HG02571 (cell line): ENCODE data around the gene MS4A6A.
"Not testable (repeated sequence)": the region's sequence is repeated elsewhere in the genome, so short reads cannot be mapped to it uniquely, and the experiment has no call there.

Experiments used
- ATAC-seq: cut with Tn5 transposase; IDR thresholded peaks from one replicate; pipeline ENCODE4 v1.9.1; 2021; ENCODE audit warnings: mild to moderate bottlenecking, moderate library complexity; ENCODE audit not compliant: unreplicated experiment

The MS4A6A gene

DNA sequence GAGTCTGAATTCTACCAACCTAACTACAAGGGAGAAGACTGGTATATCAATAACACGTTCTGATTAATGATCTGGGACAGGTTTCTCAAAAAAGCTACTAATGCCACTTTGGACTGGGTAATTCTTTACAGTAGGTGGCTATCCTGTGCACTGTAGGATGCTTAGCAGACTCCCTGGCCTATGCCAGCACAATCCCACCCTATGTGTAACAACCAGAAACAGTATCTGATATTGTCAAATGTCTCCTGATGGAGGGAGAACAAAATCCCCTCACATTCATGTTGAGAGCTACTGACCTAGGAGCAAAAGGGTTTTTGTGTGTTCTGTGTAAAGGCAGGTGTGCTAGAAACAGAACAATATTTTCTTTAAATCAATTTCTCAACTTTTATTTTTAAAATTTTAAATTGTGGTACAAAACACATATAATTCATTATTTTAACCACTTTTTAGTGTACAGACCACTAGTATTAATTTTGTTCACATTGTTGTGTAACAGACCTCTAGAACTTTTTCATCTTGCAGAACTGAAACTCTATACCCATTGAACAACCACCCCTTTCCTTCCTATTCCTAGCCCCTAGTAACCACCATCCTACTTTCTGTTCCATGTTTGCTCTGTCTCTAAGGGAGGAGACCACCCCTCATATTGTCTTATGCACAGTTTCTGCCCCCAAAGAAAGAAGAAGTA is 2.1 kb upstream of the MS4A6A start:
- ATAC-seq: no peak

DNA sequence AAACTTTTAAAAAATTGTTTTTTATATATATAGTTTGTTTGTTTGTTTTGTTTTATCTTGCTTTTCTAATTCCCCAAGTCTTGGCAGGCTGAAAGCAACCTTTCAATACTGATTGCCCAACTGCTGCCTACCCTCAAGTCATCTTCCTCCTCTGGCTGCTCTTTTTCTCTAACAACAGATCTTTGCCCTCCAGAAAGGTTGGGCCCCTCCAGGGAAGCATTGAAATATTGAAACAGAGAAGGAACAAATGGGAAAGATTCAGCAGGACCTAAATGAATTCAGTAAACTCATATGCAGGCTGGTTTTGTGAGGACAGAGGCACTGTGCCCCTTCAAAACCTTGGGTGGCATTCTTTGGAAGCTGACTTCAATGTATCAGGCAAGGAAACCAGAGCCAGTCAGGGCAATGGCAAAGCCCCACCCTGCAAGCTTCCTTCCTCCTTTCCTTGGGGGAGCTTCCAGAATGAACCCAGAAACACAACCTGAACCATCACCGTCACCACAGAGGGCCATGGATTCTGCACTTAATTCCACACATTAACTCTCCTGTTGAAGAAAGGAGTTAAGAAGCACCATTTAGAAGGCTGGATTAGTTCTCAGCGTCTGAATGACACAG is 815 bp upstream of the MS4A6A start:
- no peak for ATAC-seq

- no peak for ATAC-seq
These were observed 7.0 kb downstream of the MS4A6A start for GRCh38 chr11:60175860-60176275.

DNA sequence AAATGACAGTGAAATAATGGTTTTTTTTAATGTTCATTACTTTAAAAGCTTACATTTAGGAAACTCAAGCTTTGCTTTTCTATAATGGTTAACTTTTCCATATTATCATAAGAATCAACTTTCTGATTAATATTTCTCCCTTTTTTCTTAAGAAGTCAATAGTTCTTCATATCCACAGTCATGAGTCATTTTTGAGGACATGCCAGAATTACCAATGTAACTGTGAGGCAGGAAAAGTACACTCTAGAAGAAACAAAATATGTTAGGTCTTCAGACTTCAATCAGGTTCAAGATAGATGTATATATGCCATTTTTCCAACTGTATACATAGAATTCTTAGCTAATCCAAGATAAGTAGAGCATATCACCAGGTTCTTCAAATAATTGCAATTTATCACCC is 10.9 kb downstream of the MS4A6A start:
- no peak for ATAC-seq

GRCh38 chr11:60170566-60170965 is 12.3 kb downstream of the MS4A6A start:
- no peak for ATAC-seq

GRCh38 chr11:60169264-60169915 is 13.5 kb downstream of the MS4A6A start:
- no peak for ATAC-seq

DNA sequence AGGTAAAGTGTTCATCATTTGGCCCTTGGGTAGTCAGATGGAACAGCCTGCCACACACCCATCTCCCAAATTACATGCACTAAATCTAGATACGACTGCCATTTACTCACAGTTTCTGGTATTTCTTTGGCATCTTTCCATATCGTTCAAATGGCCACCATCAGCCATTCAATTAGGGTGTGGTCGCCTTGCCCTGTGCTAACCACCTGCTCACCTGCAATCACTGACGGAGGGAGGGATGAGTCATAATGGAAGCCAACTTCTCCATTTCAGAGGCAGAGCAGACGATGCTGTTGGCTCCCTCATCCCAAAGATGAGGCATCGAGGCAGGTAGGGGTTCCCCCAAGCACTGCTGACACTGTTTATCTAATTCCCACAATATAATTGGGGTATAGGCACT is 14.6 kb downstream of the MS4A6A start:
- ATAC-seq: no peak

DNA sequence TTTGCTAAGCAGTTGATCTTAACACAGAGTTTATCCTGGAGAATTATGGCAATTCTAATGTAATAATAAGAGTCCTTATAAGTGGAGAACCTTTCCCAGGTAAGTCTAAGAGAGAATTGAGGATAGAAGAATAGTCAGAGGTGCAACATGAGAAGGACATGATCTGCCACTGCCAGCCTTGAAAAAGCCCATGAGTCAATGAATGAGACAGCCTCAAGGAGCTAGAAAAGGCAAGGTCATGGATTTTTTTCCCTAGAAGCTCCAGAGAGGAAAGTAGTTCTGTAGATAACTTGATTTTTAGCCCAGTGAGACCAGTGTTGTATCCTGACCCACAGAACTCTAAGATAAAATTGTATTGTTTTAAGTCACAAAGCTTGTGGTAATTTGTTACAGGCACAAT is 16.9 kb downstream of the MS4A6A start:
- ATAC-seq: no peak

- ATAC-seq: no peak
These were observed 17.3 kb downstream of the MS4A6A start for GRCh38 chr11:60165538-60165937.

DNA sequence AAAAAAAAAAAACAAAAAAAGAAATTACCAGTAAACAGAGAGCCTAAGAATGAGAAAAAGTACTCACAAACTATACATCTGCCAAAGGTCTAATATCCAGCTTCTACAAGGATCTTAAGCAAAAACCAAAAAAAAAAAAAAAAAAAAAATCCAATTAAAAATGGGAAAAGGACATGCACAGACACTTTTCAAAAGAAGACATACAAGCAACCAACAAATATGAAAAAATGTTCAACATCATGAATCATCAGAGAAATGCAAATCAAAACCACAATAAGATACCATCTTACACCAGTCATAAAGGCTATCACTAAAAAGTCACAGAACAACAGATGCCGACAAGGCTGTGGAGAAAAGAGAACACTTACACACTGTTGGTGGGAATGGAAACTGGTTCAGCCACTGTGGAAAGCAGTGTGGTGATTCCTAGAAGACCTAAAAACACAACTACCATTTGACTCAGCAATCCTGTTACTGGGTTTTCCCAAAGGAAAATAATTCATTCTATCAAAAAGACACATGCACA is 18.3 kb downstream of the MS4A6A start:
- ATAC-seq: no peak

- no peak for ATAC-seq
These were observed 21.1 kb downstream of the MS4A6A start for GRCh38 chr11:60161766-60162165.

DNA sequence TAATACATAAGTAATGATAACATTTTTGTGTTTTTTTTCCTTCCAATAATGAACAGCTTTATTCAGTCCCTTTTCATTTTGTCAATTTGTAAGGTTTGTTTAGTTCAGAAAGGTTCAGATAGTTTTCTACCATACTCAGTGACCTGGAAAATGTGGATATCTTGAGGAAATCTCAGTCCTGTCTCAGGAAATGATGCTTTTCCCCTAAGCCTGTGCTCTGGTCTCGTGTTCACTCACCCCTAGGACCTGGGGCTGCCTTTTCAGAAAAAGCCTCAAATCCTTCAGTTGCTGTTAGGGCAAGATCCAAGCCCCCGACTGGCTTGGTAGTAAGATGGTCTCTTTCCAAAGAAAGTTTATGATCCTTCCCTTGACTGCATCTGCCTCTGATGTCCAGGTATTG is 21.8 kb downstream of the MS4A6A start:
- no peak for ATAC-seq

- ATAC-seq: no peak
These were observed 23.0 kb downstream of the MS4A6A start for GRCh38 chr11:60159868-60160267.

GRCh38 chr11:60159284-60159683 is 23.6 kb downstream of the MS4A6A start:
- ATAC-seq: no peak

DNA sequence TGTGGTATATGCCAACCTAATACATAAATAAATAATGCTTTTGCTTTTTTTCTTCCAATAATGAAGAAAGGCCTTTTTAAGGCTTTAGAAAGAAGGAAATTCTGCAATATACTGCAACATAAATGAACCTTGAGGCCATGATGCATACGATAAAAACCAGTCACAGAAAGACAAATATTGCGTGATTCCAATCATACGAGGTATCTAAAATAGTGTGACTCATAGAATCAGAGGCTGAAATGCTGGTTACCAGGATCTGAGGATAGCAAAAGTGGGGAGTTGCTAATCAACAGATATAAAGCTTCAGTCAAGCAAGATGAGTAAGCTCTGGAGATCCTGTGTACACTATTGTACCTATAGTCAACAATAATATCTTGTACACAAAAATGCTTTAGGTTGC is 24.2 kb downstream of the MS4A6A start:
- ATAC-seq: no peak

DNA sequence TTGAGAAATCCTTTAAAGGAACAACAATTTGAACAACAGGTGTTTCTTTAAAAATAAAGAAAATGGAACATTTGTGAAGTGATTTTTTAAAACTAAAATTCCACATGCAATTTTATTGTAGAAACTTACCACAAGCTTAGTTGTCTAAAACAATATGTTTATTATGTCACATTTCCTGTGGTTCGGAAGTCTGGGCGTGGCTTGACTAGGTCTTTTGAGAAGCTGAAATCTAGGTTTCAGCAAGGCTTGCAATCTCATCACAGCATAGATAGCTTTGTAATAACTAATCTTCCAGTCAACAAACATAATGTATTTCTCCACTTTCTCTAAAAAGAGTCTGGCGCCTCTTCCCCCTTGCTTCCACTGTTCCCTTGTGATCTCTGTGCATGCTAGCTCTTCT is 27.0 kb downstream of the MS4A6A start:
- ATAC-seq: no peak

DNA sequence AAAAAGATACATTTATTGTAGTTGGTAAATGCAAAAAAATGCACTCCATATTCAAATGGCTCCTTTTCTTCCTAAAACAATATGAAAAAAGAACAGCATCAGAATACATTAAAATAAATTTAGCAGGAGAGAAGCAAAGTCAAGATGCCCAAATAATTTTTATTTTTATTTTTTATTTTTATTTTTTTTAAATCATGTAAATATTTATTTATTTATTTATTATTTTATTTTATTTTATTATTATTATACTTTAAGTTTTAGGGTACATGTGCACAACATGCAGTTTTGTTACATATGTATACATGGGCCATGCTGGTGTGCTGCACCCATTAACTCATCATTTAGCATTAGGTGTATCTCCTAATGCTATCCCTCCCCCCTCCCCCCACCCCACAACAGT is 30.2 kb downstream of the MS4A6A start:
- ATAC-seq: not testable (repeated sequence)

GRCh38 chr11:60150279-60150678 is 32.6 kb downstream of the MS4A6A start:
- no peak for ATAC-seq

GRCh38 chr11:60145677-60146076 is 37.2 kb downstream of the MS4A6A start:
- no peak for ATAC-seq

DNA sequence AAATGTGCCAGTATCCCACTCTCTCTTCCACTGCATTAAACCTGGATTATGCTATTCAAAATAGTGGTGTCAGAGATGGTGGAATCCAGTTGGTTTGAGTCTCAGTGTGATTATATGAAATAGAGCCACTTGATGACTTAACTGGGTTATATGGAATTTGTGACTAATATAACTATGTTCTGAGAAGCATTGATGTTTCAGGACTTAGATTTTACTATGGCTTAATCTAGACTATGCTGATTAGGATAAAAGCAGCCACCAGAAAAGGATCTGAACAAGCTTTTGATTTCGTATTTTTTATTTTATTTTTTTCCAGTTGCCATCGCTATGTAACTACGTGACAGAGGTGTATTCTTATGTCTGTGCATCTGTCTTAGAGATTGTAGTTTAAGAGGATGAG is 39.1 kb downstream of the MS4A6A start:
- no peak for ATAC-seq

GRCh38 chr11:60133917-60134316 is 49.0 kb downstream of the MS4A6A start:
- no peak for ATAC-seq

DNA sequence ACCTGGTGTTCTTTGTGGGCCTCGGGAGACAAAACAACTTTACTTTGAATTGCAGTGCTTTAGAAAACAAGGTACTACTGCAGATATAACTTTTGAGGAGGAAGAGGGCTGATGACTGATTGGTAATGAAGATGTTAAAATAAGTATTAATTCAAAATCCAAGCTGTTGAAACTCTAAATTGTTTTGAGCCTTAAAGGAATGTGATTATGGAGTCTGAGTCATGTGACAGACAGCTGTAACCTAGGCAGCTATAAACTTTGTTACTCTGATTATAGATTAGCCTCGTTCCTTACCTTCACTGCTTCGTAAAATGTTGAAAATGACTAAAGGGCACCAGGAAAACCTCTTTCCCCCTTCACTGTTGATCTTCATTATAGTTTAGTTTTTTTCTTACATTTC is 51.0 kb downstream of the MS4A6A start:
- ATAC-seq: no peak
